ENCODE measurements around the gene OLA1.
A peak's percentile ranks its signal among the peaks of the same experiment; 100 is the strongest.

OLA1 gene

DNA sequence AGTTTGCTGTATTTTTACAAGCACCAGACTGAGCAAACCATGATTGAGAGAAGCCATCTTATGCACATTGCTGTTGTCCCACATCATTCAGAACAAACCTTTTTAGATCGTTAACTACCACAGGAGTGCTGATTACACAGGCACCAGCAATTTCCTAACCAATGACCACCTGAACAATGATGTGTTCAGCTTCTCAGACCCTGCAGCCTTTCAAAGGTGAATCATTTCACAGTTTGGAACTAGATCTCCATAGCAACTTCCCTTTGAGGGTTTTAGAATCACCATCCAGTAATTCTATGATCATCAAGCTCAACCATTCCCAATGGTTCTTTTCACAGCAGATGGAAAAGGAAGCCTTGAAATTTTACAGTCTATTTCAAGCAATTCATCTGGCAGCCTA is 71.4 kb downstream of the OLA1 start:
- DNase-seq: no peak

- no peak for DNase-seq
Observed at GRCh38 chr2:174174741-174175140, 73.6 kb downstream of the OLA1 start.

- DNase-seq: no peak
Observed at GRCh38 chr2:174172802-174173355, 75.5 kb downstream of the OLA1 start.

DNA sequence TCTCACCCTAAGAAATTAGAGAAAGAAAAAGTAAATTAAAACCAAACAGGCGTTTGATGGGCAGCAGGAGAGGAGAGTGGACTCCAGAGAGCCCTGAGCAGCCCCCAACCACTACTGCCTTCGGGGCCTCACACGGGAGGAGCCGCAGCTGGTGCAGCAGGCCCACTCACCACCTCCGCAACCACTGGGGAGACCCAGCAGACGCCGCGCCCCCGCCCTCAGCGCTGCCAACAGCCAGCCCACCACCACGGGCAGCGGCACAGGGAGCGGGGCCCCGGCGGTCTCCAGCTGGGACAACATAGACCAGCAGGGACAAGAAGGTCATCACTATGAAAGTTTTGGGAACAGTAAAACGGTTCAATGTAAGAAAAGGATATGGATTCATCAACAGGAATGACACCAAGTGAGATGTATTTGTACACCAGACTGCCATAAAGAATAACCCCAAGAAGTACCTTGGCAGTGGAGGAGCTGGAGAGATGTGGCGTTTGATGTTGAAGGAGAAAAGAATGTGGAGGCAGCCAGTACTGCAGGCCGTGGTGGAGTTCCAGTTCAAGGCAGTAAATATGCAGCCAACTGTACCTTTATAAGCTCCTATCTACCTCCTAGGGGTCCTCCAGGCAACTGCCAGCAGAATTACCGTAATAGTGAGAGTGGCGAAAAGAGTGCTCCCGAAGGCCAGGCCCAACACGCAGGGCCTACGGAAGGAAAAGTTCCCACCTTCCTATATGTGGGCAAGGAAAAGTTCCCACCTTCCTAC is 76.5 kb downstream of the OLA1 start:
- no peak for DNase-seq

GRCh38 chr2:174169372-174169771 is 79.0 kb downstream of the OLA1 start:
- DNase-seq: no peak

DNA sequence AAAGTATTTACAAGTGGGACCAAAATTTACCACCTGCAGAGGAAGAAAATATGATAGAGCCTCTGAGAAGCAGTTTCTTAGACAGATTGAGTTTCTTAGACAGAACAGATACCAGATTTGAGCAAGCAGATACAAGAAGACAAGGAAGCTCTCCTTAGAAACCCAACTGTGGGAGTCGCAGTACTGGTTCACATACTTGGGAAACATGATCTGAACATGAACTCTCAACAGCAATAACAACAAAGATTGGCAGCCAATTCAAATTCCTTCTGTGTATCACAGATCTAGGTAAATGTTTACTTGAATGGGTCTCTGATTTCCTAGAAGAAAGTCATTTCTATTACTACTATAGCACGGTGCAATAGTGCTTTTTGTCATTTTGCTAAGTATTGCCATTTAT is 82.1 kb downstream of the OLA1 start:
- DNase-seq: no peak

DNA sequence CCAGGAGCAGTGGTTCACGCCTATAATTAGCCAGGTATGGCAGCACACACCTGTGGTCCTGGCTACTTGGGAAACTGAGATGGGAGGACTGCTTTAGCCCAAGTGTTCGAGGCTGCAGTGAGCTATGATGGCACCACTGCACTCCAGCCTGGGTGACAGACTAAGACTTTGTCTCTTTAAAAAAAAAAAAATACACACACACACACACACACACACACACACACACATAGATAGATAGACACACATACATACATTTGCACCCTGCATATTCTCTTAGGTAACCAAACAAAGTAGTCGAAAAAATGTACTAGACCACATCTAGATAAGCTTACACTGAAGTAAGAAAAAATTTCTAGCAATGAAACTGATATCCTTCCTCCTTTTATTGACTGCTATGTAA is 86.8 kb downstream of the OLA1 start:
- DNase-seq: no peak

DNA sequence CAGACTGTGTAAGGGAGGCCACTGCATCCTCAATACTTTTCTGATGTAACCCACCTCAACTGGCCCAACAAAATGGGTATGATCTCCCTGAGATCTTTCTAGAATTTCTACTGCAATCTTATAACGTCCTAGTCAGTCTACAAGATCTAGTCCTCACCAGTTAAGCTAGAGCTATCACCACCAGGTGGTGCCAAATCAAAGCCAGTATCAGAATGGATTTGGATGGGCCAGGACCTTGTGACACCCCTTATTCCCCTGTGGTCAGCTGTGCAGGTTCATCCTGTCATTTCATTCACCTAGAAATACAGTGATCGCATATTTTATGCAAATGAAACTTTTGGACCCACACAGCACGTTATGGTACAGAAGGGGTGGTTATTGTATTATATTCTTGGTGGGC is 90.3 kb downstream of the OLA1 start:
- DNase-seq: no peak

DNA sequence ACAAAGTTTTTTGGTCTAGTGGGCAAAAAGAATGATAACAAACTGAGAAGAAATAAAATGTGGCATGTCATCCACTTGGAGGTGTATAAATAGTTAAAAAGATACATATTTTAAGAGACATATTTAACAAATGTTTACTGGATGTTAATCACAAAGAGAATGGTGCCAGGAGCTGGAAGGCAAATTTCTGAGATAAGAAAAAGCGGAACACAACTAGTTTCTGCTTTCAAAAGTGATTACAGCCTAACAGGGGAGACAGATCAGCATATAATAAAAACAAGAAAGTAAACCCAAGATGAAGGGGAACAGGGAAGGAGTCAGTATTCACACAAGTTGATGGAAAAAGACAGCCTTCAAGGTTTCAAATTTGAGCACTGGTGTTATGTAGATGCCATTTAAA is 91.3 kb downstream of the OLA1 start:
- DNase-seq: no peak

DNA sequence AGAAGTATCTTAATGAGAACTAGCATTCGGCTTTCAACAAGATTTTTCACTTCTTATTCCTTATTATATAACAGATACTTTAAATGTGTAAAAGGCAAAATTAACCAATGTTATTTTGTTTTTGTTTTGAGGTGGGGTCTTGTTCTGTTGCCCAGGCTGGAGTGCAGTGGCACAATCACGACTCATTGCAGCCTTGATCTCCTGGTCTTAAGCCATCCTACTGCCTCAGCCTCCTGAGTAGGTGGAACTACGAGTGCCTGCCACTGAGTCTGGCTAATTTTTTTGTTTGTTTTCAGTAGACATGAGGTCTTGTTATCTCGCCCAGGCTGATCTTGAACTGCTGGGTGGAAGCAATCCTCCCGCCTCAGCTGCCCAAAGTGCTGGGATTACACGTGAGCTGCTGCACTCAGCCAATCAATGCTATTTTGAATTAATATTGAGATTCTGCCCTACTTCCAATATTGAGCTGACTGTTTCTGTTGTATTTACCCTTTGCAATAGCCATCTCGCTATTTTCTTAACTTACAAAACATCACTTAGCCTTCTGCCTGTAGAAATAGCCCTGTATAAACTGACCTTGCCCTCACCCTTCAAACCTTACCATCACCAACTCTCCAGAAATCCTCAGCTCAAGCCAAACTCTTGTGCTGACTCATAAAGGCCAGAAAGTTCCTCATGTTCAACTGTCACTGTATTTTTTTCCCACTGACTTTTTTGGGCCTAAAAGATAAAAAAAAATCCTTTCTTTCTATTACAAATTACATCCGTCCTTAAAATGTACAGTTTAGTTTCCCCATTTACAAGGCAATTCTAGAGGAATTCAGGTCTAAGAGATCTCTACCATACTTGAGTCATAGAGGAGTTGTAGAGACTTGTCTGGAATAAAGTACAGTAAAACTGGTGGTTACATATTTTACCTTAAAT is 94.3 kb downstream of the OLA1 start:
- no peak for DNase-seq

DNA sequence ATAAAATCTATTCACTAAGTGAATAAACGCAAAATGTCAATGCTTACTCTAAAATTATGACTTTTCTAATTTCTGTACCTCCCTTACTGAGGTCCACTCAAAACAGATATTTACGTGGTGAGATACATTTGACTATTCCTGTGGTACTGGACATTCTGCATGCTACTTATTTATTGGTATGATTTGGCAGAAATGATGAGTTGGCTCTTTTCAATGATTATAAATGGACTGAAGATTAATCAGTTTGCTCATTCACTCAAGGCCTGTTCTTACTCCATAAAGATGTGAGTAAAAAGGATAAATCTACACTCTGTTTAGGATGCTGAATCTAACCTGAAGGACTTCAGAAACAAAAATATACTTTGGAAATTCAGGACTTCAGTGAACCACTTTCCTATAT is 98.8 kb downstream of the OLA1 start:
- no peak for DNase-seq

DNA sequence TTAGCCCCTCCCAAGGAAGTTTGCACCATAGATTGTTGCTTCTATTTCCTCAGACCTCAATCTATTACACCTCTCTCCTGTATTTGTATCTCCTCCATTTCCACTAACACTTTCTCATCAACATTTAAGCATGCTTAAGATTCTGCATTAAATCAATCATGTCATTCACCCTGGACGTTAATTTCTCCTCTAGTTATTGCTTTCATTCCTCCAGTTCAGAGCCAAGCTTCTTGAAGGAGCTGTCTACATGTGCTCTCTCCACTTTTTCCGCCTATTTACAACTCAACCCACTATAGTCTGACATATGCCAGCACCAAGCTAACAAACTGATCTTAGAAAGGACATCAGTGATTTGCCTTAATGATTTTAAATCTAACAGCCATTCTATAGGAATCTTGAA is 99.5 kb downstream of the OLA1 start:
- no peak for DNase-seq

DNA sequence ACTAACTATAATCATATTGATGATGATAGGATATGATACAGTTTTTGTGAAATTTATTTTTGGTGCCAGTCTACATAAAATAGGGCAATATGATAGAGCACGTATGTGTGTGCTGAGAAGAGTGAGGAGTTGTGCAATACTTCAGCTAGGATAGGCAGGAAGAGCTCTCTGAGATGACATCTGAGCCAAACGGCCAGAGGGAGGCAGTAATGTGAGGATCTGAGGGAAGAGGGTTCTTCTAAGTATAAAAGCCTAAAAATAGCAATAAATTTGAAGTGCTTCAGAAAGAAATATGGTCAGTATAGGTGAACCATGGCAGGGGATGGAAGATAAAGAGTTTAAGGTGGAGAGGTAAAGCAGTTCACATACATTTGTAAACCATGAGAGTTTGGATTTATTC is 102.5 kb downstream of the OLA1 start:
- no peak for DNase-seq

GRCh38 chr2:174142290-174142689 is 106.0 kb downstream of the OLA1 start:
- no peak for DNase-seq

- DNase-seq: no peak
Observed at GRCh38 chr2:174138161-174138560, 110.2 kb downstream of the OLA1 start.

GRCh38 chr2:174135981-174136380 is 112.4 kb downstream of the OLA1 start:
- no peak for DNase-seq

GRCh38 chr2:174125090-174125489 is 123.2 kb downstream of the OLA1 start:
- DNase-seq: no peak

GRCh38 chr2:174124181-174124580 is 124.2 kb downstream of the OLA1 start:
- DNase-seq: no peak

DNA sequence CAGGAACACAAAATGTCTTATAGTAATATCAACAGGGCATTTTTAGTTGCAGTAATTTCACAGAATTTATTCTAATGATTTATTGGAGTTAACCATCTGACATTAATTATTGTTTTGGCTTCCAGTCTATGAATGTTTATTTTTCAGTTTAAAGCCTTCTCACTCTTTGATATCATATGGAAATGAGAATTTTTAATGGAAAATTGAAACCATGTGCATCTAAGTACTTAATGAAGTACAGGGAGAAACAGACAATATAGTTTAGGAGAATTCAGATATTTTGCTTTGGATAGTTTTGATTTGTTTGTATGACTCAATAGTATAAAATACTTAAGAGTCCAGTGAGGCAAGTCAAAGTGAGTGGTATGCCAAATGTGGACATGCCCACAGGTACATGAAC is 126.1 kb downstream of the OLA1 start:
- DNase-seq: no peak

DNA sequence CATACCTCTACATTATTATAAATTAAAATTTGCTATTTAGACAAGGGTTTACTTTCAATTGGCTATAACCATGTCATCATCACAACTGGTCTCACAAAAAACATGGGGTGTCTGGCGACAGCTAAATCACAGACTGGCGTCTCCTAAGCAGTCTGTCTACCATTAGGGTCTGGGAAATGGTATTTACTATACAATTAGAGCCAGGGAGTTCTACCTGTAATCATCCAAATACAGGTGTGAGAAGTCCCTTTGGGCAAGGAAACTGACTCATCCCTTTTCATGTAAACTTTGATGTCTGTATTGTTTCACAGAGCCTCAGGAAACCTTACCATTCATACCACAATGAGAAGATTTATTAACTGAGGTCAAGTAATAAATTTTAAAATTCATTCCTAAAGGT is 126.7 kb downstream of the OLA1 start:
- no peak for DNase-seq

GRCh38 chr2:174121175-174121574 is 127.2 kb downstream of the OLA1 start:
- DNase-seq: no peak

GRCh38 chr2:174120346-174120745 is 128.0 kb downstream of the OLA1 start:
- DNase-seq: no peak

- peak; percentile 78 for DNase-seq
Observed at GRCh38 chr2:174117951-174118930, 130.1 kb downstream of the OLA1 start.

Data from DMS 273 treated with DMSO at 0.1 percent for 48 hours (cell line).